ENCODE data around the gene SIRT2. TPM values are rescaled to one million over a fixed set of nuclear protein-coding genes. Genes with fewer than 3 reads are reported as not detected.

The SIRT2 gene
- total RNA-seq, 3 donors from 2014 or later = 61.8 to 92.3 (median 88.2) TPM

- Histone ChIP-seq H3K4me1 (no peaks in the 10 kb centered on the region), H3K4me3 (no peak overlapping the region), H3K36me3 (no peaks in the 10 kb centered on the region), H3K27ac (no peak overlapping the region), H3K27me3 (no peaks in the 10 kb centered on the region), H3K9me3 (no peaks in the 10 kb centered on the region)
- TF ChIP-seq POLR2AphosphoS5 (IDR thresholded peaks at IDR 0.05) (no peak), POLR2A (IDR thresholded peaks at IDR 0.05) (no peak), CTCF (IDR thresholded peaks at IDR 0.05) (no peak)
- DNase-seq (ENCODE audit: low spot score in 2 of 2) = no peak
- intact Hi-C loops (cut with DNase I; ENCODE audit: low total_unique reads) = no loop called here
These were observed 20.6 kb upstream of the SIRT2 start for GRCh38 chr19:38919837-38920601.

GRCh38 chr19:38918526-38918925 is 19.1 kb upstream of the SIRT2 start:
- no peak for DNase-seq (ENCODE audit: low spot score in 2 of 2)
- no peaks in the 10 kb centered on the region for H3K36me3 ChIP-seq
- no peaks in the 10 kb centered on the region for H3K4me1 ChIP-seq
- H3K4me3 ChIP-seq = no peak overlapping the region
- TF ChIP-seq CTCF (IDR thresholded peaks at IDR 0.05) = no peak
- TF ChIP-seq POLR2AphosphoS5 (IDR thresholded peaks at IDR 0.05) = no peak
- TF ChIP-seq POLR2A (IDR thresholded peaks at IDR 0.05) = no peak
- H3K9me3 ChIP-seq = no peaks in the 10 kb centered on the region
- H3K27me3 ChIP-seq = no peaks in the 10 kb centered on the region
- H3K27ac ChIP-seq = no peak overlapping the region
- intact Hi-C loops (cut with DNase I; ENCODE audit: low total_unique reads) = no loop called here

GRCh38 chr19:38917921-38918491 is 18.6 kb upstream of the SIRT2 start:
- Histone ChIP-seq H3K36me3 (no peaks in the 10 kb centered on the region), H3K27ac (no peak overlapping the region), H3K4me3 (no peak overlapping the region), H3K4me1 (no peaks in the 10 kb centered on the region), H3K9me3 (no peaks in the 10 kb centered on the region), H3K27me3 (no peaks in the 10 kb centered on the region)
- intact Hi-C loops (cut with DNase I; ENCODE audit: low total_unique reads) = no loop called here
- TF ChIP-seq CTCF (IDR thresholded peaks at IDR 0.05) (no peak), POLR2AphosphoS5 (IDR thresholded peaks at IDR 0.05) (no peak), POLR2A (IDR thresholded peaks at IDR 0.05) (no peak)
- no peak for DNase-seq (ENCODE audit: low spot score in 2 of 2)

- Histone ChIP-seq H3K4me3 (no peak overlapping the region), H3K27ac (no peak overlapping the region), H3K27me3 (no peaks in the 10 kb centered on the region), H3K9me3 (no peaks in the 10 kb centered on the region), H3K4me1 (no peaks in the 10 kb centered on the region), H3K36me3 (no peaks in the 10 kb centered on the region)
- intact Hi-C loops (cut with DNase I; ENCODE audit: low total_unique reads) = no loop called here
- no peak for DNase-seq (ENCODE audit: low spot score in 2 of 2)
- TF ChIP-seq POLR2AphosphoS5 (IDR thresholded peaks at IDR 0.05) (no peak), CTCF (IDR thresholded peaks at IDR 0.05) (no peak), POLR2A (IDR thresholded peaks at IDR 0.05) (no peak)
These were observed 18.1 kb upstream of the SIRT2 start for GRCh38 chr19:38917516-38917915.

All from breast epithelium (tissue), 4 donors.